Prostate gland (tissue), 2 donors: ENCODE measurements around the gene ITGAX. TPM values are rescaled to one million over a fixed set of nuclear protein-coding genes. Genes with fewer than 3 reads are reported as not detected.

Experiments used
- DNase-seq: peaks from one replicate; pipeline ENCODE4 v3.0.0-alpha.2; 2019; ENCODE audit warnings: low spot score
- H3K27ac ChIP-seq, 2 donors: fragments of 200-600 bp; sonication (generic); 2 replicates each; pipeline ENCODE4 v1.5.1; 2017 to 2019
- H3K27me3 ChIP-seq: fragments of 200-600 bp; sonication (generic); replicated peaks from 2 replicates; pipeline ENCODE4 v1.5.1; 2019; ENCODE audit not compliant: insufficient read depth
- H3K36me3 ChIP-seq, 2 donors: fragments of 200-600 bp; sonication (generic); 1 replicate in 1 of 2; 2 replicates in 1 of 2; pipeline versions ENCODE4 v1.5.1 to v1.8.1; 2017 to 2019
- H3K4me1 ChIP-seq: fragments of 200-600 bp; sonication (generic); replicated peaks from 2 replicates; pipeline ENCODE4 v1.5.1; 2019
- H3K4me3 ChIP-seq, 2 donors: fragments of 200-600 bp; sonication (generic); 2 replicates each; pipeline ENCODE4 v1.5.1; 2017 to 2019
- H3K9me3 ChIP-seq: fragments of 200-600 bp; sonication (generic); 2 replicates; pipeline ENCODE4 v1.5.1; 2017
- CTCF ChIP-seq, 4 experiments: fragments of 200-600 bp in 2 of 4; fragments of 450-650 bp in 2 of 4; sonication (generic) in 2 of 4; IDR thresholded peaks; 1 replicate in 3 of 4; 2 replicates in 1 of 4; pipeline ENCODE4 v1.5.1; 2016 to 2019; ENCODE audit warnings: antibody characterized with exemption in 4 of 4, mild to moderate bottlenecking in 2 of 4, moderate library complexity in 2 of 4
- POLR2A ChIP-seq: fragments of 450-650 bp; IDR thresholded peaks from one replicate; pipeline ENCODE4 v1.6.1; 2016; ENCODE audit warnings: antibody characterized with exemption, mild to moderate bottlenecking
- POLR2AphosphoS5 ChIP-seq: sonication (generic); formaldehyde crosslinking; IDR thresholded peaks from one replicate; pipeline ENCODE4 v1.6.1; 2017; ENCODE audit warnings: antibody characterized with exemption
- WGBS: methylation state at CpG from one replicate; pipeline ENCODE4 v1.1.5; 2018; 5-methylcytosine and 5-hydroxymethylcytosine counted together
- intact Hi-C: fragments of 100-400 bp; cut with DNase I; formaldehyde crosslinking; loops from one replicate; pipeline ENCODE4 v1.14.2; 2022
- total RNA-seq, 2 donors: library from RNA; depleted of rRNA; stranded (reverse); fragments of >200 nt; gene quantifications; one replicate each; pipeline ENCODE4 v1.1.0, GENCODE V29; 2016

ITGAX gene
- total RNA-seq, 2 donors from 2014 or later, result 2.0 to 3.7 TPM

DNA sequence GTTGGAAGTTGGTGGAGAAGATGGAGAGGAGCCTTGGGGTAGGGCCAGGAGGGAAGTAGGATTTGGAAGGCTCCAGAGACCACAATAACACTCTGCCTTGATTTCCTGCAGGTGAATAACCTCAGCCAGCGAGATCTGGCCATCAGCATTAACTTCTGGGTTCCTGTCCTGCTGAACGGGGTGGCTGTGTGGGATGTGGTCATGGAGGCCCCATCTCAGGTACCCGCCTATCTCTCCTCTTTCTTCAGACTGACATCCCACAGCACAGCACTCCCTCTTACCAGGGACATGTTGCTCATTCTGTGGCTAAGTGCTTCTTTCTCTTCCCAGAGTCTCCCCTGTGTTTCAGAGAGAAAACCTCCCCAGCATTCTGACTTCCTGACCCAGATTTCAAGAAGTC, 68.3 kb downstream of the ITGAX start:
- intact Hi-C loops, result no loop called here
- no peaks in the 10 kb centered on the region for H3K9me3 ChIP-seq
- H3K36me3 ChIP-seq, result no peaks in the 10 kb centered on the region
- no peak for TF ChIP-seq POLR2A
- TF ChIP-seq POLR2AphosphoS5, result no peak
- TF ChIP-seq CTCF (IDR thresholded peaks at IDR 0.05), result no peak
- H3K4me1 ChIP-seq, result no peaks in the 10 kb centered on the region
- H3K27me3 ChIP-seq, result peaks cover 4% of the 10 kb centered on the region
- DNase-seq, result no peak
- WGBS, result 69% methylated on average over 3 of the region's 3 CpGs
- no peak overlapping the region for H3K4me3 ChIP-seq
- no peak overlapping the region for H3K27ac ChIP-seq

GRCh38 chr16:31423801-31424200, 68.8 kb downstream of the ITGAX start:
- 27% methylated on average over 12 of the region's 12 CpGs for WGBS
- TF ChIP-seq CTCF (IDR thresholded peaks at IDR 0.05), result no peak
- no peak overlapping the region for H3K4me3 ChIP-seq

GRCh38 chr16:31427441-31428278, 72.7 kb downstream of the ITGAX start:
- no peaks in the 10 kb centered on the region for H3K9me3 ChIP-seq
- DNase-seq, result no peak
- peaks cover 4% of the 10 kb centered on the region for H3K27me3 ChIP-seq
- intact Hi-C loops, result no loop called here
- no peaks in the 10 kb centered on the region for H3K4me1 ChIP-seq
- H3K4me3 ChIP-seq, result peak overlapping the region; percentile 25 to 37
- no peaks in the 10 kb centered on the region for H3K36me3 ChIP-seq
- WGBS, result 15% methylated on average over 34 of the region's 83 CpGs
- no peak overlapping the region for H3K27ac ChIP-seq
- TF ChIP-seq POLR2AphosphoS5 (no peak), CTCF (IDR thresholded peaks at IDR 0.05) (no peak), POLR2A (no peak)

More at GRCh38 chr16:31423801-31424200, 68.8 kb downstream of the ITGAX start:
- no peaks in the 10 kb centered on the region for H3K4me1 ChIP-seq
- no peaks in the 10 kb centered on the region for H3K36me3 ChIP-seq
- DNase-seq, result no peak
- no peaks in the 10 kb centered on the region for H3K9me3 ChIP-seq
- intact Hi-C loops, result no loop called here
- H3K27me3 ChIP-seq, result peaks cover 4% of the 10 kb centered on the region
- no peak overlapping the region for H3K27ac ChIP-seq

- peaks cover 4% of the 10 kb centered on the region for H3K27me3 ChIP-seq
- intact Hi-C loops, result no loop called here
- H3K9me3 ChIP-seq, result no peaks in the 10 kb centered on the region
- 69% methylated on average over 5 of the region's 7 CpGs for WGBS
- TF ChIP-seq CTCF (IDR thresholded peaks at IDR 0.05) (no peak), POLR2A (no peak), POLR2AphosphoS5 (no peak)
- DNase-seq, result no peak
- H3K27ac ChIP-seq, result no peak within 1 kb of the TSS
- H3K4me1 ChIP-seq, result no peaks in the 10 kb centered on the region
- peak within 1 kb of the TSS; percentile 25 to 37 for H3K4me3 ChIP-seq
- no peaks in the 10 kb centered on the region for H3K36me3 ChIP-seq
These were observed 73.3 kb downstream of the ITGAX start, which contains the start of gene COX6A2 for GRCh38 chr16:31428279-31428597. TSS of gene COX6A2 (minus strand) at chr16:31428360. CDS start at chr16:31428325, 35 bp downstream.

- peaks cover under 1% of the 10 kb centered on the region for H3K27me3 ChIP-seq
- WGBS, result 71% methylated on average over 7 of the region's 7 CpGs
- no peaks in the 10 kb centered on the region for H3K36me3 ChIP-seq
- H3K4me3 ChIP-seq, result no peak overlapping the region
- DNase-seq, result no peak
- H3K27ac ChIP-seq, result no peak overlapping the region
- no peaks in the 10 kb centered on the region for H3K9me3 ChIP-seq
- intact Hi-C loops, result no loop called here
- H3K4me1 ChIP-seq, result no peaks in the 10 kb centered on the region
- no peak for TF ChIP-seq CTCF (IDR thresholded peaks at IDR 0.05)
- no peak for TF ChIP-seq POLR2A
- TF ChIP-seq POLR2AphosphoS5, result no peak
These were observed 73.8 kb downstream of the ITGAX start for GRCh38 chr16:31428638-31429247.
